NCI-H1417 treated with DMSO at 0.1 percent for 48 hours (cell line): ENCODE data around the gene CLEC18B.
"Not testable (repeated sequence)": the region's sequence is repeated elsewhere in the genome, so short reads cannot be mapped to it uniquely, and the experiment has no call there.

Source experiments
- DNase-seq: peaks from one replicate; lab custom pipeline; 2025; lab: John Stamatoyannopoulos, UW

CLEC18B gene

GRCh38 chr16:74443624-74444346 is 22.5 kb upstream of the CLEC18B start:
- DNase-seq, result not testable (repeated sequence)

- DNase-seq, result no peak
Measured at GRCh38 chr16:74439685-74440084, 18.4 kb upstream of the CLEC18B start.

GRCh38 chr16:74438492-74438979 is 17.3 kb upstream of the CLEC18B start:
- DNase-seq, result no peak

GRCh38 chr16:74431516-74431915 is 10.2 kb upstream of the CLEC18B start:
- no peak for DNase-seq

- DNase-seq, result not testable (repeated sequence)
Measured at GRCh38 chr16:74430036-74430712, 8.9 kb upstream of the CLEC18B start.

- DNase-seq, result not testable (repeated sequence)
Measured at GRCh38 chr16:74428493-74428892, 7.2 kb upstream of the CLEC18B start.

- not testable (repeated sequence) for DNase-seq
Measured at GRCh38 chr16:74425751-74426150, 4.5 kb upstream of the CLEC18B start.

GRCh38 chr16:74423721-74424120 is 2.4 kb upstream of the CLEC18B start:
- not testable (repeated sequence) for DNase-seq

GRCh38 chr16:74422086-74422485 is 808 bp upstream of the CLEC18B start:
- not testable (repeated sequence) for DNase-seq

- not testable (repeated sequence) for DNase-seq
Measured at GRCh38 chr16:74421482-74421785, 156 bp upstream of the CLEC18B start.

- not testable (repeated sequence) for DNase-seq
Measured at GRCh38 chr16:74419811-74420210, 1.5 kb downstream of the CLEC18B start.

GRCh38 chr16:74417897-74418296 is 3.4 kb downstream of the CLEC18B start:
- not testable (repeated sequence) for DNase-seq

- not testable (repeated sequence) for DNase-seq
Measured at GRCh38 chr16:74413920-74414319, 7.4 kb downstream of the CLEC18B start.

- not testable (repeated sequence) for DNase-seq
Measured at GRCh38 chr16:74413485-74413884, 7.8 kb downstream of the CLEC18B start.

GRCh38 chr16:74412775-74413390 is 8.4 kb downstream of the CLEC18B start:
- DNase-seq, result not testable (repeated sequence)

GRCh38 chr16:74412138-74412774 is 9.0 kb downstream of the CLEC18B start:
- not testable (repeated sequence) for DNase-seq

GRCh38 chr16:74410981-74411380 is 10.3 kb downstream of the CLEC18B start:
- DNase-seq, result not testable (repeated sequence)

GRCh38 chr16:74410057-74410957 is 11.0 kb downstream of the CLEC18B start:
- DNase-seq, result not testable (repeated sequence)

- not testable (repeated sequence) for DNase-seq
Measured at GRCh38 chr16:74409185-74409981, 11.9 kb downstream of the CLEC18B start.

- not testable (repeated sequence) for DNase-seq
Measured at GRCh38 chr16:74407362-74407705, 13.9 kb downstream of the CLEC18B start.
